ENCODE results near the gene PCK1.

PCK1 gene

GRCh38 chr20:57608516-57608915 is 47.6 kb downstream of the PCK1 start:
- DNase-seq: no peak

- no peak for DNase-seq
Observed at GRCh38 chr20:57609086-57609841, 48.4 kb downstream of the PCK1 start.

GRCh38 chr20:57609842-57610167 is 48.9 kb downstream of the PCK1 start:
- no peak for DNase-seq

GRCh38 chr20:57610261-57610952 is 49.5 kb downstream of the PCK1 start:
- no peak for DNase-seq

GRCh38 chr20:57611586-57612311 is 50.8 kb downstream of the PCK1 start:
- no peak for DNase-seq

GRCh38 chr20:57612436-57612835 is 51.5 kb downstream of the PCK1 start:
- DNase-seq: no peak

- DNase-seq: no peak
Observed at GRCh38 chr20:57612916-57613315, 52.0 kb downstream of the PCK1 start.

GRCh38 chr20:57613481-57613921 is 52.6 kb downstream of the PCK1 start:
- DNase-seq: no peak

GRCh38 chr20:57614490-57615444 is 53.9 kb downstream of the PCK1 start:
- no peak for DNase-seq

GRCh38 chr20:57615445-57615811 is 54.5 kb downstream of the PCK1 start:
- no peak for DNase-seq

GRCh38 chr20:57616143-57616951 is 55.4 kb downstream of the PCK1 start:
- no peak for DNase-seq

- no peak for DNase-seq
Observed at GRCh38 chr20:57617079-57617795, 56.3 kb downstream of the PCK1 start.
